Stimulated activated CD4-positive, alpha-beta T cell treated with anti-CD3 and anti-CD28 coated beads, Interleukin-12 subunit alpha, Interleukin-12 subunit beta, amount 100 ng/mL, for 24 hours (primary cell): ENCODE results near the gene FUT1.
"Not testable (repeated sequence)": the region's sequence is repeated elsewhere in the genome, so short reads cannot be mapped to it uniquely, and the experiment has no call there.

ENCODE experiments used
- DNase-seq, 2 experiments: peaks; one replicate each; pipeline ENCODE4 v3.0.0-alpha.2; 2020; ENCODE audit warnings: low read depth in 2 of 2

The FUT1 gene

DNA sequence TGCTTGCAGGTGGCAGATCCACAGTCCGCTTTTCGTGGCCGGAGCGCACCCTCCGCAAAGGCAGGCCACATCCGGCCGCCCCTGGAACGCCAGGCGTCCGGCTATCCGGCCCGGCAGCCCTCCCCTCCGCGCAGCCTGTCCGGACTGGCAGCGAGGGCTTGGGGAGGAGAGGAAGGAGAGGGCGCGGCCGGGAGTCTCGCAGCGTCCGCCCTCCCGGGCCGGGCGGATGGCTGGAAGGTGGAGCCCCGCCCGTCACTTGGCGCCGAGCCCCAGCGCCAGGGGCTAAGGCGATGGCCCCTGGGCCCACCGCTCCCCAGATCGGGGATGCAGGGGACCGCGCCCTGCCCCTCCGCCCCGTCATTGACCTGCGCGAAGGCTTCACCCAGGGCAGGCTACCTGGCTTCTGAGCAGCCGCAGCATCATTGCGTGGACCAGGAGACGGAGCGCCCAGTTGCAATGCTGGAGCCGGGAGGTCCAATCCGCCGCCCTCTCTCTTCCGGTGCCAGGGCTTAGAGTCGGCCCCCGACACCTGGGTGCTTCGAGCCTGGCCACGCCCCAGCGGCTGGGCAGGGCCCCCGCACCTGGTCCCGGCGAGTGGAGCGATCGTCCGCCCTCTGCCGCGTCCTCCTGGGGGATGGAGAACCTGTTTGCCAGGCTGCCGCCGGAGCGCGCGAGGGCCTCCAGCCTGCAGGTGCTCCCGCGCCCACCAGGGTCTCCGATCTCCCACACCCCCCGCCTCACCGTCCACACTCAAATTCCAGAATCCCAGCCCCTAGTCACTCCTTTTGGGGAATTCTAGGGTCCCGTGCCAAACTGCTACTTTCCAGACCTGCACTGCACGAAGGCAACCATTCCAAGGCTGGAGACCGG lies at the start of gene FUT1:
Gene FUT1, minus strand, starts transcription at position 146 of the 870 bp plus-strand sequence. CDS start 1,360 bp downstream, outside the sequence.
- DNase-seq: no peak

DNA sequence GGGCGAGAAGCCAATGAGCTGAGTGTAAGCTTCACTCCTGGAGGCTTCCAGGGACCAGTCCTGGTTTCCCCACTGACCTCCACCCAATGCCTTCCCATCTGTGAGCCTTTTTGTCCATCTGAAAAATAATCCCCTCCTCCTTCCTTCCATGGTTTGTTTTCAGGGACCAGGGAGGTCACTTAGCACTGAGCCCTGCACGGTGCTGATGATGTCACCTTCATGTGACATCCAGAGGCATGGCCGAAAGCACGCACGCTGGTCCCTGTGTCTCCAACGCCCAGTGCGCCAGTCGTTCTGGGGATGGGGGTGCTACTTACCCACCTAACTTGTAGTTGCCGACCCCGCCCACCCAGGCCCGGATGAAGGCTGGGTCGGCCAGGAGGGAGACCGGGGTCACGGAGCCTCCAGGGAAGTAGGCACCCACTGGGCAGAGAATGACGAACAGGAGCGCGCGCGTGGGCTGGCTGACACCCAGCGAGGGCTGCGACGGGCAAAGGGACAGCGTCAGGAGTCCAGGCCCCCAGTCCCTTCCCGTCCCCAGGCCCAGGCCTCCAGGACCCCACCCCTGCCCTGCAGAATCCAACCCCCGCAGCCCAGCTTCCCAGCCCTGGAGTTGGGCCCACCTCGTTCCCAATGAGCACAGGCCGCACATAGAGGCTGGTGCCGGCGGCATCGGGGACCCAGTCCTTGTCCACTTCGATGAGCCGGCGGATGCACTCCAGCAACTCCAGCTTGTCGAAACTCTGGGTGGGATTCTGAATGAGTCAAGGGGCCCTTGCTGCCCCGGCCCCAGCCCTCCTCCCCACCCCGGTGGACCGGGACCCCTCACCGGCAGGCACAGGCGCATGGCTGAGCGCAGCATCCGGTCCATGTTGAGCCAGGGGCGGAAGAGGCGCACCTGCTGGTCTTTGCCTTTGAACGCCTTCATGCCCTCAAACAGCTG lies 47.2 kb upstream of the FUT1 start:
- no peak for DNase-seq

DNA sequence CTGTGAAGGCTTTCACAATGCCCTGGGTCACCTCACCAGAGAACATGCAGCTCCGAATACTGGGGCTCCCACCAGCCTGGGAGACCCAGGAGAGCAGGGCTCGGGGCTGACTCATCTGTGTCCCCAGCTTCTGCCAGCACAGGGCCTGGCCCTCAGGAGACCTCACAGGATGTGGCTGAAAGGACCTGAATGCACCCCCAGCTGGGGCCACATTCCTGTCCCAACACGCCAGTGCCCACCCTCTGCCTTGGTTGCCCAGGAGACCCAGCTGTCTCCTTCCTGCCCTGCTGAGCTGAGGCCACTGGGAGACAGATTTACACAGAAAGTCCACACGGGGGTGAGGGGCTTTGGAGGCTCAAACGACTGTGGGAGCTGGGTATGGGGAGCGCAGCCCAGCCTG lies 46.5 kb upstream of the FUT1 start:
- no peak for DNase-seq

DNA sequence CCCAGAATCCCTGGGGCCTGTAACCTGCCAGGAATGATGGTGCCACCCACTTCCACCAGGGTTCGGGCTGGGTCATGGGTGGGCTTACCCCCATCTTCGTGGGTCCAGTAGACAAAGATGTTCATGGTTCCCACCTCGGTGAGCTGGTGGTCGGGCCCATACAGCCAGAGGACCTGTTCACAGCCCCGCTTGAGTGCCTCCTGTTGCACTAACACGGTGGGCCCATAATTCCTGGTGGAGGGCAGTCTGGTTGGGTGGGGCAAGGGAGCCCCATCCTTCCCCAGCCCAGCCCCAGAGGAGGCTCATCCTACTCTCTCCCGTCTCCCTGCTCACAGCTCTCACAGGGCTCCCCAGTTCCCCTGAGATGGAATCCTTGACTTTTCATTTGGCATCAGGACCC lies 44.7 kb upstream of the FUT1 start:
- DNase-seq: no peak

DNA sequence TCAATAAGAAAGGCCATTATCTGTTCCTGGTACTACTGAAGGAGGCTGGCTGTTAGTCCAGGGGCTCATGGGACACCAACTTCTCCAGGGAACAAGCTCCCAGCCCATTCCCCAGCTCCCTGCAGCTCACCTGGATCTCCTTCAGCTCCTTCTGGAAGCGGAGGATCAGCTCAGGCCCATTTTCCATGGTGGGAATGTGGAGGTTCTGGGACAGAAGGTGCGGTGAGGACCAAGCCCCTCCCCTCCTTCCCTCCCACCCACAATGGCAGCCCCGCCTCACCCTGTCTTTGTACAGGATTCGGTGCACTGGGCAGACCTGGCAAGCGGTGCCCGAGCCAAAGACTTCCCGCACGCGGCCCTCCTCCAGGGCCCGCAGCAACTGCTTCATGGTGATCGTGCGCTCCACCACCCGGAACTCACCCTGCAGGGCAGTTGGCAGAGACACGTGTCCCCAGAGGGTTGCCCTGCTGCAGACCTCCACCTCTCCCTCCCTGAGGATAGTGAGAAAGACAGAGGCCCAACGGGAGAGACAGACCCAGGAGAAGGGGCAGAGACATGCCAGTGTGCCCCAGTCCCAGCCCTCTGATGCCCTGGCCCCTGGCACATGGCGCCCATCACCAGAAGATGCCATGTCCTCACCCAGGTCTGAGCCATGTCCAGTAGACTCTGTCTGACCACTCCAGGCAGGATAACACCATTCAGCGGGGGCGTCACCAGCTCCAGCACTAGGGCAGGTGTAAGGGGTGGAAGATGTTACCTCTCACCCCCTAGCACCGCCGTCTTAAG lies 44.0 kb upstream of the FUT1 start:
- no peak for DNase-seq

DNA sequence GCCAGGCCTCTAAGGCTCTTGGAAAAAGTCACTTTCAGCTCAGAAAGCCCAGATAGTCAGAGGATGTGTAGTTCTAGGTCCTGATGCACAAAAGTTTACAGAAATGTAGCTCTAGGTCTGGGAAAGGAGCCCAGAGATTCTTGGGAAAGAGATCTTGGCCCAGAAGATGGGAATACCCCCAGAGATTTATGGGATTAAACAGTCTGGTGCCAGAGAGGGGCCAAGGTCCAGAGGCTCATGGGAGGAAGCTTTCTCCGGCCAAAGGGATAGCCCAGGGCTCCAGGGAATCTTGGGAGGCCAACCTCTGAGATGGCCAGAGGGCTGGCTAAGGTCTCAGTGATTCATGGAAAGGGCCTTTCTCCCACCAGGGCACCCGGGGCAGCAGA lies 43.2 kb upstream of the FUT1 start:
- no peak for DNase-seq

DNA sequence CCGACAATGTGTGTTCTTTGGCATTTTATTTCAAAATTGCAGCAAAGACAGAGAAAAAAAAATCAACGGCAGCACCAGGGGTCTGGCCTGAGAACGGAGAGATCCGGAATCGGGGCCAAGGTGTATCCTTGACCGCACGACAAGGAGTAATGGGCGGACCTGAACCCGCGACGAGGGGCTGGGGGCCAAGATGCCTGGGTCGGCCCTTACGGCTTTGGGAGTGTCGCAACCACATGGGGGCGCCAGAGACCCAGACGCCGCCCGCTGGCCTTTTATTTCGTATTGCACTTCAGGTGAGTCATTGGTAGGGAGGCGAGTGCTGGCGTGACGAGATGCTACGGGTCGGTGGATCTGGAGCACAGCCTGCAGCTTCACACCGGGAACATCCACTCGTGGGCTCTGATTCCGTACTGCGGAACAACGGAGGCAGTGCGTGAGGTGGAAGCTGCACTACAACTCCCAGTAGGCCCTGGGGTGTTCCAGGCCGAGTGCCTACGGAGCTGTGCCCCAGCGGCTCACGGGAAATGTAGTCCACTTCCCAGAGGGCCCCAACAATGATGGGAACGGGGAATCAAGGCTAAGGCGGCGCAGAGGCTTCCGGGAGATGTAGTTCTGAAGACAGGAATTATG lies 42.7 kb upstream of the FUT1 start:
- peak; percentile 75 to 77 for DNase-seq

DNA sequence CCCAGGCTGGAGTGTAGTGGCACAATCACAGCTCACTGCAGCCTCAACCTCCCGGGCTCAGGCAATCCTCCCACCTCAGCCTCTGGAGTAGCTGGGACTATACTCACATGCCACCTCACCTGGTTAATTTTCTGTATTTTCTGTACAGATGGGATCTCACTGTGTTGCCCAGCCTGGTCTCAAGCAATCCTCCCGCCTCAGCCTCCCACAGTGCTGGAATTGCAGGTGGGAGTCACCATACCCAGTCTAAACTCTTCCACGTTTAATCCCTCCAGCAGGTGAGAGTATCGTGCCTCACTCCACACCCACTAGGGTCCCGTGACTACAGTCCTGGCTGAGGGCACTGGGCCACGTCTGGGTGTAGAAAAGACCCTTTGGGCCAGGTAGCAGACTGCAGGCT lies 41.9 kb upstream of the FUT1 start:
- DNase-seq: no peak

DNA sequence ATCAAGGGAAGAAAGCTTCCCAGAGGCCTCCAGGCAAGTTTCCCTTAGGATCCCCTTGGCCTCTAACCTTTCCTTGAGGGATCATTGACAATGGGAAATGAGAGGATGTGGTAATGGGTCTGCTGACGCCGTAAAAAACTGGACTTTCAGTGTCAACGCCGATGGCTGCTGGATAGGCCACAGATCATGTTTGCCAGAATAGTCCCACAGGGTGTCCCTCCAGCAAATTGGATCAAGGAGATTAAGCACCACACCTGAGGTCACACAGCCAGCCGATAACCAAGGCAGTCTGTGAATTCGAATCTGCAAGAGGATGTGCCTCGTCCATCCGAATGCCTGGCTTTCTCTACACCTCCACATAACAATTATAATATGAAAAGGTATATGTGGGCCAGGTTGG lies 40.8 kb upstream of the FUT1 start:
- DNase-seq: no peak

DNA sequence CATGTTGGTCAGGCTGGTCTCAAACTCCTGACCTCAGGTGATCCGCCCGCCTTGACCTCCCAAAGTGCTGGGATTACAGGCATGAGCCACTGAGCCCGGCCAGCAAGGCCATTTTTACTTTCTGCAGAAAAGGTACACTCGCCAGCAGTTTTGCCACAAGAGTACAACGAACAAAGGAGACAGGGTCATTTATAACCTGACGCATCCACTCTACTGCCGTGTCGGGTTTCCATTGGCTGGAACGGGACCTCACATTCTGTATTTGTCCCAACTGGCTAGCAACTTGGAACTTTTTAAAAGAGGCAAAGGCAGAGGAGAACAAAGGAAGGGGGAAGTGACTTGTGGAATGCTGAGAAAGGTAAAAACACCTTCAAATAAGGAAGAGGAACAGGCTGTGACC lies 34.9 kb upstream of the FUT1 start:
- not testable (repeated sequence) for DNase-seq

DNA sequence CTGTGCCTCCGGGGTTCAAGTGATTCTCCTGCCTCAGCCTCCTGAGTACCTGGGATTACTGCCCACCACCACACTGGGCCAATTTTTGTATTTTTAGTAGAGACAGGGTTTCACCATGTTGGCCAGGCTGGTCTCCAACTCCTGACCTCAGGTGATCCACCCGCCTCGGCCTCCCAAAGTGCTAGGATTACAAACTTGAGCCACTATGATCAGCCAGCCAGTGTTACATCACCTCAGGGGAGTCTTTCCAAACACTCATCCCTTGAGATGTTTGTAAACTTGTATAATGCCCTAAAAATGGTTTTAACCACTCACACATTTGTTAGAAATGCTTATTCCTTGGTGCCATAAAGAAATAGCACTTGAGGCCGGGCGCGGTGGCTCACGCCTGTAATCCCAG lies 34.0 kb upstream of the FUT1 start:
- DNase-seq: not testable (repeated sequence)

DNA sequence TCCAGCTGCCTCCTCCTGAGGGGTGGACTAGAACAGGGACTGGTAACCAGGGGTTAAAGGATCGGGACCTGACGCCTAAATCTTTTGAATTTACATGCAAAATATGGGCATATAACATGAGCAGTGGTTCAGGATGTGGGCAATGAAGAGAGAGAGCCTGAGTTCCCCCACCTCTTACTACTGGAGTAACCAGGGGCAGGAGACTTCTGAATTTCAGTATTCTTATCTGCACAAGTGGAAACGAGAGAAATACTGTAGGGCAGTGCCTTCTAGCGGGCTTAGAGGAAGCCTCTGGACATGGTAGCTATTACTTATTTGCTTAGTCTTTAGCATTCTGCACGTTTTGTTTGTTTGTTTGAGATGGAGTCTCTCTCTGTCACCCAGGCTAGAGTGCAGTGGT lies 32.1 kb upstream of the FUT1 start:
- DNase-seq: no peak

DNA sequence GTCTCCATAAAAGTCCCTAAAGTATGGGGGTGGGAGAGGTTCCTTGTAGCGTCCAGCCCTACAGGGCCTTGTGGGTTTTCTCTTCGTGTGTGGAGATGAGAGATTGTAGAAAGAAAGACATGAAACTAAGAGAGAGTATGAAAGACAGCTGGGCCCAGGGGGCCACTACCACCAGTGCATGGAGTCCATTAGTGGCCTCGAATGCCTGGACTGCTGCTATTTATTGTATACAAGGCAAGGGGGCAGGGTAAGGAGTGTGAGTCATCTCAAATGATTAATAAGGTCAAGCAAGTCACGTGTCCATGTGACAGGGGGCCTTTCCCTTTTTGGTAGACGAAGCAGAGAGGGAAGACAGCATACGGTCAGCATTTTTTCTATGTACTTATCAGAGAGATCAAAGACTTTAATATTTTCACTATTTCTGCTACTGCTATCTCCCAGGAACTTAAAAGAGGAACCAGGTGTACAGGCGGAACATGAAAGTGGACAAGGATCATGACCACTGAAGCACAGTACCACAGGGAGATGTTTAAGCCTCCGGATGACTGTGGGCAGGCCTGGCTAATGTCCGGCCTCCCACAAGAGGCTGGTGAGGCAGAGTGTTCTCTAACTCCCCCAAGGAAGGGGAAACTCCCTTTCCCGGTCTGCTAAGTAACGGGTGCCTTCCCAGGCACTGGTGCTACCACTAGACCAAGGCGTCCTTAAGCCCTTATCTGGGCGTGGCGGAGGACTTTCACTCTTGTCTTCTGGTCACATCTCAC lies 28.4 kb upstream of the FUT1 start:
- no peak for DNase-seq

DNA sequence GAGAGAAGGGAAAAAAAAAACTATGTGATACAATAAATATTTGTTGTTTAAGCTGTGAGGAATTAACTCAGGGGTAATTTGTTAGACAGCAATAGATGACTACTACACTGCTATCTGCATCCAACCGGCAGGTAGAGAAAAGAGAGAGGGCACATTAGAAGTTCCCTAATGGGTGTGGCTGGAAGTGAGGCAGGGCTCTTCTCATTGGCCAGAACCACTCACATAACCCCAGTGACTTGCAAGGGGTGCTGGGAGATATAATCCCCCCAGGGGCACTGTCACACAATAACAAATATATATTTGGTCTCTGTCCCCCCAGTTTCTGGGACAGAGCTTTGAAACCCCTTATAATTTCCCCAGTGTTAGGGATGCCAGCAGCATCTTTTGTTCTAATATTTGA lies 27.2 kb upstream of the FUT1 start:
- no peak for DNase-seq

DNA sequence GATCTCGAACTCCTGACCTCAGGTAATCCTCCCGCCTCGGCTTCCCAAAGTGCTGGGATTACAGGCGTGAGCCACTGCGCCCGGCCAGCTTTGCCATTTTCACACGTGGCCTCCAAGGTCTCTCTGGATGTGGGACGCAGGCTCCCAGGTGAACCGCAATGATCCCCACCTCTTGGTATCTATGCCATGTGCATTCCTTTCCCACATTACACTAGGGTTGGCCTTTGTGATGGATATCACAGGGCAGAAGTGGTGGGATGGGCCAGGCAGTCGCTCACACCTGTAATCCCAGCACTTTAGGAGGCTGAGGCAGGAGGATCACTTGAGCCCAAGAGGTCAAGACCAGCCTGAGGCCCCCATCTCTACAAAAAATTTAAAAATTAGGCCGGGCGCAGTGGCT lies 25.3 kb upstream of the FUT1 start:
- DNase-seq: no peak

DNA sequence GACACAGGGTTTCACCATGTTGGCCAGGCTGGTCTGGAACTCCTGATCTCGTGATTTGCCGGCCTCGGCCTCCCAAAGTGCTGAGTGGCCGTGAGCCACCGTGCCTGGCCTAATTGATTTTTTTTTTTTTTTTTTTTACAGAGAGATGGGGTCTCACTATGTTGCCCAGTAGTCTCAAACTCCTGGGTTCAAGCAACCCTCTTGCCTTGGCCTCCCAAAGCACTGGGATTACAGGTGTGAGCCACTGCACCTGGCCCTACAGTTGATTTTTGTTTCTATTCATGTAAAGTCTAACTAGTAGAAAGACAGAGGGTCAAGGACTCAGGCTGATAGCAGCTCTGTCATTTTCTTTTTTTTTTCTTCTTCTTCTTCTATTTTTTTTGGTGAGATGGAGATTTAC lies 24.7 kb upstream of the FUT1 start:
- no peak for DNase-seq

DNA sequence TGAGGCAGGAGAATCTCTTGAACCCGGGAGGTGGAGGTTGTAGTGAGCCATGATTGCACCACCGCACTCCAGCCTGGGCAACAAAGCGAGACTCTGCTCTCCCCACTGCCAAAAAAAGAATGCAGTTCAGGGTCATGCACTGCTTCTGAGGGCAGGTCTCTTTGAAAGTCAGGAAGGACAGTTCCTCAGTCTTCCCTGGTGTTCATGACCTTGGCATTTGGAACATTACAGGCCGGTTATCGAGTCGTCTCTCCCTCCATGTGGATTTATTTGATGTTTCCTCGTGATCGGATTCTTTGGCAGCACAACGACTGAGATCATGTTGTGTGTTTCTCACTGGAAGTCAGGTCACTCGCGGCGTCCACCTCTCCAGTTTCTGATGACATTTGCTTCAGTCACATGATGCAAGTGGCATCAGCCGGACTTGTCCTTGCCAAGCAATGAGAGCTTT lies 20.1 kb upstream of the FUT1 start:
- DNase-seq: no peak

DNA sequence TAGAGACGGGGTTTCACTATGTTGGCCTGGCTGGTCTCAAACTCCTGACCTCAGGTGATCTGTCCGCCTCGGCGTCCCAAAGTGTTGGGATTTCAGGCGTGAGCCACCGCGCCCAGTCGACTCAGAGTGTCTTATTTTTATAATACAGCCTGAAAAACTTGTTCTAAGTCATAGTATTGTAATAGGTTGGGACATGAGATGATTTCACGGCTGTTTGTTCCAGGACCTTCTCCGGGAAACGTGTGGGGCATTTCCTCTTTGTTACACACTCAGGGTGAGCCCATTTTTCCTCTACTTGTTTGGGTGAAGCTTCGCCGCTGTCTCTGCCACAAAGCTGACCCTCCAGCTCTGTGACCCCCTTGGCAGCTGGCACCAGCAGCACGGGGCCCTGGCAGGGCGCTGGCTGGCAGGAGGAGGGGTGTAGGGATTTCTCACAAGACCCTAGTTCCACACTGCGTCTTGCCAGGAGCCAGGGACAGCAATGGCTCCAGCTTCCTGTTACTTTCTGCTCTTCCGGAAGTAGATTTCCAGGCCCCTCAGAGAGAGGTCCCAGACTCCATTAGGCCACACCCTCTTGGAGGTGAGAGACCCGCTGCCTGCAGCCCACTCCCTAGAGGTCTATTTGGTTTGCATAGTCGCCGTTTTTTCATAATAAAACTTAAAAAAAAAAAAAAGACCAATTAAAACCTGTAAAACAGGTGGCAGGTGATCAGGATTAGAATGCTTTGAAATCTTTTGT lies 18.5 kb upstream of the FUT1 start:
- no peak for DNase-seq

DNA sequence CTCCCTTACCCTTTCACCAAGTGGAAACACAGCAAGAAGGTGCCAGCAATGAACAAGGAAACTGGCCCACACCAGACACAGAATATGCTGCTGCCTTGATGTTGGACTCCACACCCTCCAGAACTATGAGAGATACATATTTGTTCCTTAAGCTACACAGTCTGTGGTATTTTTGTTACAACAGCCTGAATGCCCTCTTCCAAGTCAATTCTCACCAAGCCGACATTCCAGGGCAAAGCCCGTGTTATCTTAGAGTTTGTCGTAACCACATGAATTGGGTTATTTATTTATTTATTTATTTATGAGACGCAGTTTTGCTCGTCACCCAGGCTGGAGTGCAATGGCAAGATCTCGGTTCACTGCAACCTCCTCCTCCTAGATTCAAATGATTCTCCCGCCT lies 17.8 kb upstream of the FUT1 start:
- no peak for DNase-seq
